Colon (tissue), 2 donors: ENCODE measurements around the gene RBM8A.
"Not testable (repeated sequence)": the region's sequence is repeated elsewhere in the genome, so short reads cannot be mapped to it uniquely, and the experiment has no call there.

Experiments
- FAIRE-seq: peaks from 2 replicates; lab custom pipeline; 2012; peaks lifted over from hg19 to GRCh38; lab: Jason Lieb, UNC
- donor health status: control.
- donor health status: control.

Gene RBM8A

GRCh38 chr1:145956361-145956760 lies 29.1 kb upstream of the RBM8A start:
- FAIRE-seq: no peak

GRCh38 chr1:145955436-145955835 lies 28.2 kb upstream of the RBM8A start:
- no peak for FAIRE-seq

- no peak for FAIRE-seq
Observed at GRCh38 chr1:145953861-145954260, 26.6 kb upstream of the RBM8A start.

DNA sequence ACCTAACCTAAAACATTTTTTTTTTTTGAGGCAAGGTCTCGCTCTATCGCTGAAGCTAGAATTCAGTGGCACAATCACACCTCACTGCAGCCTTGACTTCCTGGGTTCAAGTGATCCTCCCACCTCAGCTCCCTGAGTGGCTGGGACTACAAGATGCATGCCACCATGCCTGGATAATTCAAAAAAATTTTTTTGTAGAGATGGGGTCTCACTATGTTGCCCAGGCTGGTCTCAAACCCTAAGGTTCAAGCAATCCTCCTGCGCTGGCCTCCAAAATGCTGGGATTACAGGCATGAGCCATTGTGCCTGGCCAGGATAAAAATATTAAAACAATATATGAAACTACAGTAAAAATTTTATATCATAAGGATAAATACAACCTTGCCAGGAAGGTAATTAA lies 25.6 kb upstream of the RBM8A start:
- FAIRE-seq: no peak

DNA sequence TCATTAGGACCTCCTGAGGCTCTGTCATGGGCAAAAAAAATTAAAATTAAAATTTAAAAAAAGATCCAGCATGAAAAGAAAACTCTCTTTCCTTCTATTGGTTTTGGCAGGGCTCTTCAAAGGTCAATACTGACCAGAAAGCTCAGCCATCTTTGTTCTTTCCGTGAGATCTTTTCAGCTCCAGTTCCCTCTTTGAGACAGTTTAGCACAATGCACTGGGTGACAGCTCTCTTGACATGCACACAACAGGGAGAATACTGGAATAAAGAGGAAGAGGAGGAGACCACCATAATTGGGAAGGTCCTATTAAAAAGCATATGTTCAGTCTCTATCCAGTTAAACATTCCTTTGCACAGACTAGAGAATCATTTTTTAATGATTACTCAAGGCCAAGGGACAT lies 24.2 kb upstream of the RBM8A start:
- no peak for FAIRE-seq

DNA sequence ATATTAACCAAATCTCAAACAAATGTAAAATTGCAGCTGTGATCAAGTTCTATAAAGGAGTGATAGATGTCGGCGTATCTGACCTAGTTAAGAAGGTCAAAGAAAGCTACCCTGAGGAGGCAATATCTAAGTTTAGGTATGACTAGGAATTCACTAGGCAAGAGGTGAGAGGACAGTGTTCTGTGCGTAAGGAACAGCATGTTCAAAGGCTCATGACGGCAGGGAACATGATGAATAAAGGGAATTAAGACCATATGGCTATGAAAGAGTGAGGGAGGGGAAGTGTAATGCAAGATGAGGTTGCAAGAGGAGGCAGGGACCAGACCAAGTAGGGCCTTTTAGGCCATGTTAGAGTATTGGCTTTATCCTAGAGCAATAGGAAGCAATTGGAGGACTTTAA lies 21.9 kb upstream of the RBM8A start:
- FAIRE-seq: no peak

GRCh38 chr1:145947551-145947950 lies 20.3 kb upstream of the RBM8A start:
- no peak for FAIRE-seq

DNA sequence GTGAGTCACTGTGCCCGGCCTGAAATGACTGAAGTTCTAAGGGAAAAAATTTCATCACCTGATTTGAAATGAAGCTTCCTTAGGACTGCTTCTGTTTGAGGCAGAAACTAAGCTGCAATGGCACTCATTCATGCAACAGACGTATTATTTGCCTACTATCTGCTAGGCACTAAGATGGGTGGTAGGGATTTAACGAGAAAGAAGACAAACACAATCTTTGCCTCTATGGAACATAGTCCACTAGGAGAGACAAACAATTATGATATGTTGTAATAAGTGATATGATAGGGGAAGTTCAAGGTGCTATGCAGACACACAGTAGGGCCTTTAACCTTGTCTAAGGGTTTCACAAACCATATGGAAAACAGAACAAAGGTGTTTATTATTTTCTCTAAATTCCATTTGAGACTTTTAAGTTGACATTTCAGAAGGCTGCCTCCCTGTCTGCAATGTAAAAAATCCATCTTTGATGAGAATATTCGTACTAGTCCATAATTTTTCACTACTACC lies 19.2 kb upstream of the RBM8A start:
- FAIRE-seq: no peak

- no peak for FAIRE-seq
Observed at GRCh38 chr1:145944532-145944931, 17.2 kb upstream of the RBM8A start.

DNA sequence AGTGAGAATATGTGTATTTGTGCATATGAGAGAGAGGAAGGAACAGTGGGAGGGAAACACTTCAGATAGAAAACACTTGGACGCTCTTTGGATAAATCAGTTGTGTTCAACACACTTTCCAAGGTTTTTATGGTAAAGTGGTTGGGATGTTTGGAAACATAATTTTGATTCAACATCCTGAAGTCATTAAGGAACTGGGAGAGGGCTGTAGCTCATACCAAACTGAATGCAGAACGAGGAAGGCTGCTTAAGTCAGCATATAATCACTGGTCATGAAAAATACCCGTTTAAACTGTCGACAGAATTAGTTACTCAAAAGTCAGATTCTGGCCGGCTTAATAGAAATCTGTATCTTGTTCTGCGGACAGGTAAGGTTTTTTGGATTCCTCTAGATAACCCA lies 15.6 kb upstream of the RBM8A start:
- FAIRE-seq: no peak

- FAIRE-seq: no peak
Observed at GRCh38 chr1:145942405-145942804, 15.1 kb upstream of the RBM8A start.

- no peak for FAIRE-seq
Observed at GRCh38 chr1:145937436-145937835, 10.2 kb upstream of the RBM8A start.

DNA sequence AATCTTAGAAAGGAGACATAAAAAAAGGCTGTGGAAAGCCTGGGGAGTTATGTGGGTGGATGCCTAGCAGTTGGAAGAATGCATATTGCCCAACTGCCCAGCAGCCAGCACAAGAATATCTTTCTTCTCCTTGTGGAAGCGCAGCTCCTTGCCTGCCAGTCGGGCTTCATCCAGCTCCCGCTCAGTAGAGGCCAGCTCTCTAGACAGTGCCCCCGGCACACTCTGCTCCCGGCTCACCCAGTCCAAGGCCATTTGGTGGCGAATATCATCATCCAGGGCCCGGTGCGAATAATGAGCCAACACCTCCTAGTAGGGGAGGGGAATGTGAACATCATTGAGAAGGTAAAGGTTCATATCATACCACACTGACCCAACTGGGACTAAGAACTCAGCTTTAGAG lies 9.0 kb upstream of the RBM8A start:
- no peak for FAIRE-seq

DNA sequence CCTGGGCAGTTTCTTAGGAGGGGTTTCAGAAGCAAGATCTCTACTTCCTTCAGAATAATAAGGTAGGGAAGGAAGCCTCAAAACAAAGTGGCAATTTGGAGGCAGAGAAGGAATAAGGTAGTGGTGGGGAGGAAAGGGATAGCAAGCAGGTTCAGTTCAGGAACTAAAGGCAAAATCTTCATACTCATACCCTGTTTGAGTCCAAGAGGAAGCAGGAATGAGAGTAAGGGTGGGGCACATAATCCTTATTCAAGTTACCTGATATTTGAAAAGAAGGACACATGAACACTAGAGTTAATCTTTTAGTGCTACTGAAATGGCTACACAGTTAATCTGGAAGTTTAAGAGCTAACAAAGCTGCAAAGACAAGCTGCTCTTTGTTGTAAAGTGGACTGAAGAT lies 8.4 kb upstream of the RBM8A start:
- no peak for FAIRE-seq

GRCh38 chr1:145932522-145933009 lies 5.3 kb upstream of the RBM8A start:
- not testable (repeated sequence) for FAIRE-seq

DNA sequence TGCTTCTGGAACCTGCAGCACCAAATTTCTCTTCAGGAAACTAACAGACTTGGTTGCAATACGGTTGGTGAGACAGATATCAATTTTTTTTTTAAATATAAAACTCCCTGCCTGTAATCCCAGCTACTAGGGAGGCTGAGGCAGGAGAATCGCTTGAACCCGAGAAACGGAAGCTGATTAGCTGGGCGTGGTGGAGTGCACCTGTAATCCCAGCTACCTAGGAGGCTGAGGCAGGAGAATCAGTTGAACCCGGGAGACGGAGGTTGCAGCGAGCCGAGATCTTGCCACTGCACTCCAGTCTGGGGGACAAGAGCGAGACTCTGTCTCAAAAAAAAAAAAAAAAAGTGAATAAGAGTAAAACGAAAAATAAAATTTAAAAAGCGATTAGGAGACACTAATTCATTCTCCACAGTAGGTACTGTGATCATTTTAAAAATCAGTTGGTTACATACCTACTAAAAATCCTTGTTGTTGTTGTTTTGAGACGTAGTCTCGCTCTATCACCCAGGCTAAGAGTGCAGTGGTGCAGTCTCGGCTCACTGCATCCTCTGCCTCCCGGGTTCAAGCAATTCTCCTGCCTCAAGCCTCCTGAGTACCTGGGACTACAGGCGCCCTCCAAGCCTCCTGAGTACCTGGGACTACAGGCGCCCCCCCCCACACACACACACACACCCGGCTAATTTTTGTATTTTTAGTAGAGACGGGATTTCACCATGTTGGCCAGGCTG lies 796 bp upstream of the RBM8A start:
- FAIRE-seq: no peak

DNA sequence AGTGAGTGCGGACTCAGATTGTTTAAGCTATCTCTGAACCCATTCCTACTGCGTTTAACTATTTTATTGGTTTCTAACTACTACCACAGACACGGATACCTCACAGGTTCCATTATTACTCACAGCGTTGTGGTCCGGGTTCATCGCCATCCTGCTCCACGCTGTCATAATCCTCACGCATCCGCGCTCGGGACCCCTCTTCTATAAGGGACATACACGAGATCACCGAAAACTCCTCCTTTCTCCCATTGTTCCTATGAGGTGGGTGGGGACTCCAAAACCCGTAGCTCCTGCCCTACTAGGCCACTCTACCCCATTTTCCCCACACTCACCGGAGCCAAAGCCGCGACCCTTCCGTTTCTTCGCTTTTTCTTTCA lies 610 bp downstream of the RBM8A start:
- no peak for FAIRE-seq

DNA sequence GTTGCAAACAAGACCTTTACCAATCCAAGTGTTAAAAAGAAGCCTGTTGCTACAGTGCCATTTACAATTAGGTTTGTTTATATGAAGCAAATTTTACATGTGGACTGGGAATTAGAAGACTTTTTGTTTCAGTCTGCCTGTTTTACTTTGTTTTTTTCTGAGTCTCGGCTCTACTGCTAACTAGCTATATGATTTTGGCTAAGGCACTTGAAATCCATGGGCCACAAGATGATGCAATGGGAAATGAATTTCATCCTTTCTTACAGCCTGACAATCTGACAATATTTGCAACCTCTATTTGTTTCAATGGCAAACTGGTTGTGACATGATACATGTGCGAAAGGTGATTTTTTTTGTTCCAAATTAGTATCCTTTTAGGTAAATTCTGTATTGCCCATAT lies 5.0 kb downstream of the RBM8A start:
- no peak for FAIRE-seq

- FAIRE-seq: not testable (repeated sequence)
Observed at GRCh38 chr1:145920297-145920696, 7.0 kb downstream of the RBM8A start.

DNA sequence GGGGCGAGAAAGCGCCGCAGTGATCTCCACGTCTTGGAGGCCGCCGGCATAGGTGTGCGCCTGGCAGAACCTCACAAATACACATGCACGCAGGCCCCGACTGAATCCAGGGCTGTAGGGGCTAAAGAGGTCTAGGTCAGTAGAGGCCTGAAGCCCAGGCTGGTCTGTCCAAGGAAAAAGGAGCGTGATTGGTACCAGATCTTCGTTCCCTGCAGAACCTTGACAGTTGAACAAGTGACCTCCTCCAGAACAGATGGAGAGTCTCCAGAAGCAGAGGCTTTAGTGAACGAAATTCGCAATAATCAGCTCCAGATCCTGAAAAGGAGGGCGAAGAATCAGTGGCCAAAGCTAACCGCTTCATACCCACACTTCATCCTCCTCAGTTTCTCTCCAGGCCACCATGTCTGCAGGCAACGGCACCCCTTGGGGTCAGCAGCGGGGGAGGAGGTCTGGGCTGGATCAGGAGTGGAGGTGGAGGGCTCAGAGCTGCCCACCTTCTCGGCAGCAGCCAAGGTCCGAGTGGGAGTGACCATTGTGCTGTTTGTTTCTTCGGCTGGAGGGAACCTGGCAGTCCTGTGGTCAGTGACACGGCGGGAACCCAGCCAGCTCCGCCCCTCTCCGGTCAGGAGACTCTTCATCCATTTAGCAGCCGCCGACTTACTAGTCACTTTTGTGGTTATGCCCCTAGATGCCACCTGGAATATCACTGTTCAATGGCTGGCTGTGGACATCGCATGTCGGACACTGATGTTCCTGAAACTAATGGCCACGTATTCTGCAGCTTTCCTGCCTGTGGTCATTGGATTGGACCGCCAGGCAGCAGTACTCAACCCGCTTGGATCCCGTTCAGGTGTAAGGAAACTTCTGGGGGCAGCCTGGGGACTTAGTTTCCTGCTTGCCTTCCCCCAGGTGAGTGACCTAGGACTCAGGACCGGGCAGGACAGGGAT lies 8.0 kb downstream of the RBM8A start:
- no peak for FAIRE-seq

DNA sequence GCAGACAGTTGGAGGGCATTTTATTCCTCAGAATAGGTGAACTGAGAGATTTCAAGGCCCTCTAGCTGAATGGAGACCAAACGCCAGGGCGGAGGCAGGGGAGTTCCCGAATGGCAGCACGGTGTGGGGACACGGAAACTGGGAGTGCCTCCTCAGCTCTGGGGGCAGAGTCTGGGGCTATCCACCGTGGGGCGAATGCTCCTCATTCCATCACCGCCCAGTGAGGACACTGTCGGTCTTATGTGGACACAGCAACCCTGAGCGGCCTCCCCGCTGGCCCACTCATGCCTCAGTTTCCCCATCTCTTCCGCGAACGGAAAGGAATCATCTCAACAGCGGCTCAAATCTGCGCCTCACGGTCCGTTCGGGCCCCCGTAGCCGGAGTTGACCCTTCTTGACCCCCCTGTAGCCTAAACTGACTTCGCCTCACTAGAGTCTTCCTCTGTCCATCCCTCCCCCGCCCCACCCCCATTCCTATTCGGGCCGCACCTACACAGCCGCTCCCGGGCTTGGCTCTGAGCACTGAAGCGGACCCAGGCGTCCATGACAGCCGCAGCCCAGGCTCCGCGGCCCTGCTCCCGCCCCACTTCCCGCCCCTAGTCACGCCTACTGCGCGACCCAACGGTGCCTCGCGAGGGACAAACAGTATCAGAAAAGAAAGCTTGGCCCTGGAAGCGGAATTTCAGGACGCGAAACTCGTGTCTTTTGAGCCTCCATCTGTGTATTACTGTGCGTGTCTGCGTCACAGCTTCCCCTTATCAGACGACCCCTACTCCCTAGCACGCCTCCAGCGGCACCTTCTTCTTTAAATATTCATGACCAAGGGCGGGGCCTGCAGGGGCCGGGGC lies 8.9 kb downstream of the RBM8A start, which contains the start of gene PEX11B:
Gene PEX11B, minus strand, starts transcription at position 574 of the 848 bp plus-strand sequence. Its CDS starts 29 bp downstream, at position 545.
- FAIRE-seq: no peak

- FAIRE-seq: no peak
Observed at GRCh38 chr1:145917595-145917994, 9.7 kb downstream of the RBM8A start.
